NCI-H2107 treated with DMSO at 0.1 percent for 48 hours (cell line): ENCODE measurements around the gene MAP1A.
"Not testable (repeated sequence)": the region's sequence is repeated elsewhere in the genome, so short reads cannot be mapped to it uniquely, and the experiment has no call there.

Experiments used
- DNase-seq: peaks from one replicate; lab custom pipeline; 2025; ENCODE audit not compliant: unreplicated experiment; lab: John Stamatoyannopoulos, UW

MAP1A gene

GRCh38 chr15:43528542-43529007 is 11.2 kb downstream of the MAP1A start:
- DNase-seq: no peak

GRCh38 chr15:43529141-43529540 is 11.7 kb downstream of the MAP1A start:
- no peak for DNase-seq

GRCh38 chr15:43529587-43530345 is 12.4 kb downstream of the MAP1A start:
- no peak for DNase-seq

GRCh38 chr15:43531018-43531670 is 13.7 kb downstream of the MAP1A start:
- no peak for DNase-seq

- not testable (repeated sequence) for DNase-seq
These were observed 15.4 kb downstream of the MAP1A start for GRCh38 chr15:43532826-43533225.

GRCh38 chr15:43534897-43535296 is 17.5 kb downstream of the MAP1A start:
- no peak for DNase-seq

- no peak for DNase-seq
These were observed 20.7 kb downstream of the MAP1A start for GRCh38 chr15:43538091-43538490.

- no peak for DNase-seq
These were observed 24.4 kb downstream of the MAP1A start for GRCh38 chr15:43541785-43542184.

- DNase-seq: no peak
These were observed 26.9 kb downstream of the MAP1A start for GRCh38 chr15:43544266-43544665.

GRCh38 chr15:43545426-43545825 is 28.0 kb downstream of the MAP1A start:
- no peak for DNase-seq

GRCh38 chr15:43547539-43547938 is 30.1 kb downstream of the MAP1A start:
- DNase-seq: no peak

GRCh38 chr15:43550527-43551363 is 33.3 kb downstream of the MAP1A start:
- DNase-seq: no peak

- DNase-seq: no peak
These were observed 34.8 kb downstream of the MAP1A start for GRCh38 chr15:43552256-43552655.

- no peak for DNase-seq
These were observed 35.6 kb downstream of the MAP1A start for GRCh38 chr15:43552986-43553385.

- not testable (repeated sequence) for DNase-seq
These were observed 45.3 kb downstream of the MAP1A start for GRCh38 chr15:43562753-43563152.

- DNase-seq: not testable (repeated sequence)
These were observed 46.4 kb downstream of the MAP1A start for GRCh38 chr15:43563793-43564192.

- DNase-seq: not testable (repeated sequence)
These were observed 49.2 kb downstream of the MAP1A start for GRCh38 chr15:43566615-43567014.

GRCh38 chr15:43574607-43575006 is 57.2 kb downstream of the MAP1A start:
- not testable (repeated sequence) for DNase-seq
